Calu3 (cell line): ENCODE measurements around the gene ALPK1. TPM values are rescaled to one million over a fixed set of nuclear protein-coding genes. Genes with fewer than 3 reads are reported as not detected.

Source experiments
- BruUV-seq: library from RNA; stranded (reverse); fragments of 400-500 nt; replicated peaks from 2 replicates; lab custom pipeline; 2021; lab: Mats Ljungman, UMichigan
- CTCF ChIA-PET: fragments of 300-600 bp; sonication (Branson Sonifier 250); formaldehyde crosslinking; loops from one replicate; lab custom pipeline; 2022; ENCODE audit warnings: antibody characterized with exemption; lab: Charles Lee
- DNase-seq: peaks from one replicate; pipeline ENCODE4 v3.0.0; 2022
- H3K27ac Mint-ChIP-seq: one replicate; pipeline ENCODE4 v1.8.0; 2022; ENCODE audit warnings: mixed read lengths; ENCODE audit not compliant: unreplicated experiment
- H3K27me3 Mint-ChIP-seq: one replicate; pipeline ENCODE4 v1.8.0; 2022; ENCODE audit warnings: mixed read lengths; ENCODE audit not compliant: unreplicated experiment
- H3K36me3 Mint-ChIP-seq: one replicate; pipeline ENCODE4 v1.8.0; 2022; ENCODE audit warnings: mild to moderate bottlenecking, moderate library complexity, mixed read lengths; ENCODE audit not compliant: insufficient read depth, unreplicated experiment
- H3K4me1 Mint-ChIP-seq: one replicate; pipeline ENCODE4 v1.8.0; 2022; ENCODE audit warnings: mild to moderate bottlenecking, low read depth, mixed read lengths; ENCODE audit not compliant: unreplicated experiment
- H3K4me3 Mint-ChIP-seq: one replicate; pipeline ENCODE4 v1.8.0; 2022; ENCODE audit warnings: mild to moderate bottlenecking, low read depth, moderate library complexity, mixed read lengths; ENCODE audit not compliant: unreplicated experiment
- H3K9me3 Mint-ChIP-seq: one replicate; pipeline ENCODE4 v1.8.0; 2022; ENCODE audit warnings: low read depth, mixed read lengths; ENCODE audit not compliant: unreplicated experiment
- CTCF ChIP-seq: fragments of 200-600 bp; IDR thresholded peaks from one replicate; pipeline ENCODE4 v1.8.0; 2022; ENCODE audit warnings: antibody characterized with exemption; ENCODE audit not compliant: unreplicated experiment
- intact Hi-C: fragments of 100-400 bp; cut with micrococcal nuclease; formaldehyde crosslinking; loops from one replicate; pipeline ENCODE4 v1.10.0; 2022; ENCODE audit not compliant: unreplicated experiment
- total RNA-seq: library from RNA; stranded (reverse); gene quantifications from 2 replicates; pipeline ENCODE4 v1.2.3, GENCODE V29; 2022

Gene ALPK1
- total RNA-seq, 1 experiment from 2014 or later, result 17.1 TPM

DNA sequence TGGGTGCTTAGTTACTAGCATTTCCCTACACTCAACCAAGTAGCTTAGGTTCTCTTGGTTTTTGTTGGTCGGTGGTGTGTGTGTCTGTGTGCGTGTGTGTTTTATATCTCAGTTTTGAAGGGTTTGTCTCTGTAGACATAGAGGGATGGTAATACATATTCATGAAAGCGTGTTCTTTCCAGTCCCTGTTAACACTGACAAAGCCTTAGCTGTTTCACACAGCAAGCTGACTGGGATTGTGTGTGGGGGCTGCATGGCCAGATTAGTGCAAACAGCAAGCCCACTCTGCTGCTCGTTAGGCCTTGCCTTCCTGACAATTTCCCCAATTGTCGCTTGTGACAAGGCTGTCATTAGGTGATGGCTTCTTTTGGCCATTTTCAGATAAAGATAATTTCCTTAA is 43.9 kb downstream of the ALPK1 start:
- no peak for TF ChIP-seq CTCF
- H3K27ac Mint-ChIP-seq, result no peak overlapping the region
- no peaks in the 10 kb centered on the region for H3K36me3 Mint-ChIP-seq
- intact Hi-C loops, result no loop called here
- H3K9me3 Mint-ChIP-seq, result no peaks in the 10 kb centered on the region
- no peaks in the 10 kb centered on the region for H3K27me3 Mint-ChIP-seq
- DNase-seq, result no peak
- no peaks in the 10 kb centered on the region for H3K4me1 Mint-ChIP-seq
- H3K4me3 Mint-ChIP-seq, result no peak overlapping the region
- CTCF ChIA-PET, result no interaction called here
- no TSS peak for BruUV-seq

- CTCF ChIA-PET, result no interaction called here
- no peaks in the 10 kb centered on the region for H3K27me3 Mint-ChIP-seq
- intact Hi-C loops, result no loop called here
- no peak for TF ChIP-seq CTCF
- no peak for DNase-seq
- H3K27ac Mint-ChIP-seq, result no peak overlapping the region
- no peak overlapping the region for H3K4me3 Mint-ChIP-seq
- BruUV-seq, result no TSS peak
- no peaks in the 10 kb centered on the region for H3K9me3 Mint-ChIP-seq
- H3K36me3 Mint-ChIP-seq, result no peaks in the 10 kb centered on the region
- no peaks in the 10 kb centered on the region for H3K4me1 Mint-ChIP-seq
Observed at GRCh38 chr4:112343330-112344080, 46.3 kb downstream of the ALPK1 start.

DNA sequence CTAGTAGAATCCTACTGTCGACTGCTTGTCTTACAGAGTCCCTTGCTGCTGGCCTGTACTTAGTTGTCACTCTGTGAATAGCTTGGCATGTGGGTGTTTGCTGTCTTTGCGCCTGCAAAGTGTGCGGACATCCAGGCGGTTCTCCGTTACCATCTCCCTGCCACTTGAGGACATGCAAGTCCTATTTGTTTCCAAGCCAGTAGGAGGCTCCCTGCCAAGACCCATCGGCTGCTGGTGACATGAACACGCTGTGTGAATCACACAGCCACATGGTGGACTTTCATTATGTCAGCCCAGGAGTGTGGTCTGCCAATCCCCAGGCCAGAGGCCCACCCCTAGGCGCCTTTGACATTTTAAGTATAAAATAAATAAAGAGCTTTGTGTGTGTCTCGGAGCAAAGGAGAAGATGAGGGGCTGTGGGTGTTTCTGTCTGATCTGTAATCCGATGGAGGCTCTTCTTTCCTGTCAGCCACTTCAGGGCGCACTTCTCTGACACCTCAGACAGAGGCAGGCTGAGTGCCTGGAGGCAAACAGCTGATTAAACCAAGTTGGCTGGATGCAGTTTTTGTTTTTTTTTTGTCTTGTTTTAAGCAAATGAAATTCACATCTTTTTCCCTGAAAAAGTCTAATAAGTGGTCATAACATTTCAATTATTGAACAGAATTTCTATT is 51.5 kb downstream of the ALPK1 start:
- H3K4me1 Mint-ChIP-seq, result no peaks in the 10 kb centered on the region
- TF ChIP-seq CTCF, result no peak
- H3K36me3 Mint-ChIP-seq, result no peaks in the 10 kb centered on the region
- no TSS peak for BruUV-seq
- H3K9me3 Mint-ChIP-seq, result no peaks in the 10 kb centered on the region
- no peak for DNase-seq
- no peak overlapping the region for H3K27ac Mint-ChIP-seq
- intact Hi-C loops, result no loop called here
- no peak overlapping the region for H3K4me3 Mint-ChIP-seq
- CTCF ChIA-PET, result no interaction called here
- H3K27me3 Mint-ChIP-seq, result no peaks in the 10 kb centered on the region

- Mint-ChIP-seq H3K27ac (no peak overlapping the region), H3K27me3 (no peaks in the 10 kb centered on the region), H3K4me1 (no peaks in the 10 kb centered on the region), H3K4me3 (no peak overlapping the region), H3K36me3 (no peaks in the 10 kb centered on the region), H3K9me3 (peaks cover 3% of the 10 kb centered on the region)
- CTCF ChIA-PET, result no interaction called here
- intact Hi-C loops, result no loop called here
- no TSS peak for BruUV-seq
- TF ChIP-seq CTCF, result no peak
- DNase-seq, result no peak
Observed at GRCh38 chr4:112352736-112353135, 55.6 kb downstream of the ALPK1 start.
